GM23248 (cell line): Measurements from ENCODE around the gene MIA2. TPM values are rescaled to one million over a fixed set of nuclear protein-coding genes. Genes with fewer than 3 reads are reported as not detected.
"Not testable (repeated sequence)": the region's sequence is repeated elsewhere in the genome, so short reads cannot be mapped to it uniquely, and the experiment has no call there.

Experiments used
- DNase-seq: peaks from one replicate; pipeline ENCODE4 v3.0.0-alpha.2; 2015
- H2AFZ ChIP-seq: fragments of 200-600 bp; sonication (generic); 2 replicates; pipeline ENCODE4 v1.6.1; 2016; ENCODE audit warnings: antibody characterized with exemption
- H3F3A ChIP-seq: fragments of 200-600 bp; sonication (generic); 2 replicates; pipeline ENCODE4 v1.6.1; 2016; ENCODE audit warnings: mild to moderate bottlenecking, antibody characterized with exemption, mixed run types; ENCODE audit not compliant: insufficient read depth
- H3K27ac ChIP-seq: fragments of 200-600 bp; sonication (generic); 2 replicates; pipeline ENCODE4 v1.5.1; 2016; ENCODE audit warnings: mild to moderate bottlenecking
- H3K27me3 ChIP-seq: fragments of 200-600 bp; sonication (generic); replicated peaks from 2 replicates; pipeline ENCODE4 v1.6.1; 2016; ENCODE audit warnings: mild to moderate bottlenecking; ENCODE audit not compliant: insufficient read depth
- H3K36me3 ChIP-seq: fragments of 200-600 bp; sonication (generic); 2 replicates; pipeline ENCODE4 v1.6.1; 2016; ENCODE audit warnings: low read depth, mild to moderate bottlenecking
- H3K4me1 ChIP-seq: fragments of 200-600 bp; sonication (generic); 2 replicates; pipeline ENCODE4 v1.6.1; 2016; ENCODE audit warnings: mild to moderate bottlenecking; ENCODE audit not compliant: insufficient read depth
- H3K4me2 ChIP-seq: fragments of 200-600 bp; sonication (generic); one replicate; pipeline ENCODE4 v1.6.1; 2016; ENCODE audit warnings: mild to moderate bottlenecking; ENCODE audit not compliant: unreplicated experiment
- H3K4me3 ChIP-seq: fragments of 200-600 bp; sonication (generic); 2 replicates; pipeline ENCODE4 v1.5.1; 2016; ENCODE audit warnings: mild to moderate bottlenecking
- H3K79me2 ChIP-seq: fragments of 200-600 bp; sonication (generic); 2 replicates; pipeline ENCODE4 v1.6.1; 2016; ENCODE audit warnings: mild to moderate bottlenecking; ENCODE audit not compliant: insufficient read depth
- H3K9ac ChIP-seq: fragments of 200-600 bp; sonication (generic); 2 replicates; pipeline ENCODE4 v1.6.1; 2016; ENCODE audit warnings: mild to moderate bottlenecking
- H3K9me2 ChIP-seq: fragments of 200-600 bp; sonication (generic); 2 replicates; pipeline ENCODE4 v1.6.1; 2016; ENCODE audit warnings: mixed run types, mild to moderate bottlenecking, moderate library complexity; ENCODE audit not compliant: insufficient read depth
- H3K9me3 ChIP-seq: fragments of 200-600 bp; sonication (generic); one replicate; pipeline ENCODE4 v1.6.1; 2017; ENCODE audit warnings: low read depth
- H4K20me1 ChIP-seq: fragments of 200-600 bp; sonication (generic); 2 replicates; pipeline ENCODE4 v1.6.0; 2016; ENCODE audit not compliant: insufficient read depth
- EZH2 ChIP-seq: fragments of 200-600 bp; sonication (generic); IDR thresholded peaks from 2 replicates; pipeline ENCODE4 v1.6.1; 2018; ENCODE audit warnings: antibody characterized with exemption, mild to moderate bottlenecking; ENCODE audit not compliant: insufficient read depth, poor library complexity, severe bottlenecking
- EZH2phosphoT487 ChIP-seq: fragments of 200-600 bp; sonication (generic); IDR thresholded peaks from 2 replicates; pipeline ENCODE4 v1.6.1; 2018; ENCODE audit warnings: antibody characterized with exemption, moderate library complexity, mild to moderate bottlenecking, low read depth; ENCODE audit not compliant: insufficient read depth
- WGBS, 2 experiments: methylation state at CpG; one replicate each; pipeline ENCODE4 v1.1.6; 2015 to 2017; ENCODE audit warnings: low lambda C conversion rate in 2 of 2, low coverage in 1 of 2; ENCODE audit errors: missing lambda C conversion rate in 2 of 2; 5-methylcytosine and 5-hydroxymethylcytosine counted together
- in situ Hi-C: fragments of 300-500 bp; cut with MboI; formaldehyde crosslinking; loops from 2 replicates; pipeline ENCODE4 v1.15.0; 2020
- polyA plus RNA-seq: library from polyadenylated mRNA; unstranded; fragments of >200 nt; fragmentation: Nextera tagmentation; extraction: Ambion mirVana; gene quantifications from 2 replicates; pipeline ENCODE4 v1.2.1, GENCODE V29; 2016
- total RNA-seq: library from RNA; depleted of rRNA; stranded (reverse); fragments of >200 nt; shearing (Covaris generic); gene quantifications from 2 replicates; pipeline ENCODE4 v1.2.3, GENCODE V29; 2014

MIA2 gene
- total and polyA plus RNA-seq, 2 experiments from 2014 or later: 16.2 to 21.4 TPM

DNA sequence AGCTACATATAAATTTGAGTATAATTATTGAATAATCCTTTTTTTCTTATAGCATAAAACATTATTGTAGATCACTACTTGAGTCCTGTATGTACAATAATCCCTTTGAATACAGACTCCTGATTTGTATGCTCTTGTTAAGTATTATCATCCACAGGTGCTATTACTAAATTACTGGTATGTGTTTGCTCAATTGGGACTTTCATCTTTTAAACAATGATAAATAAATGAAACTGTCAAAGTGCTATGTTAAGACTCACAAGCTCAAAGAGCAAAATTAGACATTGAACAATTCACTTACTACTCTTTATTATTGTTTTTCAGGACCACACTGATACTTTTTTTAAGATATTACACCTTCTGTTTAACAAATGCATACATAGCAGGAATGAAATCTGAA lies 17.8 kb downstream of the MIA2 start:
- H2AFZ ChIP-seq: no peak overlapping the region
- H4K20me1 ChIP-seq: no peaks in the 10 kb centered on the region
- no peak for DNase-seq
- H3K4me1 ChIP-seq: peaks cover 13% of the 10 kb centered on the region
- H3K27ac ChIP-seq: no peak overlapping the region
- H3K4me3 ChIP-seq: no peak overlapping the region
- no peak overlapping the region for H3K9ac ChIP-seq
- no peaks in the 10 kb centered on the region for H3K36me3 ChIP-seq
- in situ Hi-C loops: no loop called here
- H3K4me2 ChIP-seq: no peak overlapping the region
- H3K9me2 ChIP-seq: no peaks in the 10 kb centered on the region
- H3F3A ChIP-seq: peaks cover 12% of the 10 kb centered on the region
- TF ChIP-seq EZH2phosphoT487: no peak
- no peak for TF ChIP-seq EZH2
- no peaks in the 10 kb centered on the region for H3K9me3 ChIP-seq
- H3K27me3 ChIP-seq: no peaks in the 10 kb centered on the region
- no peaks in the 10 kb centered on the region for H3K79me2 ChIP-seq

- DNase-seq, H3K4me3 ChIP-seq, H3K4me1 ChIP-seq, H3F3A ChIP-seq, in situ Hi-C loops, H3K36me3 ChIP-seq, H3K27ac ChIP-seq, H3K9me2 ChIP-seq, H3K79me2 ChIP-seq, H4K20me1 ChIP-seq, H3K27me3 ChIP-seq, H2AFZ ChIP-seq, H3K4me2 ChIP-seq, H3K9me3 ChIP-seq, H3K9ac ChIP-seq: not testable (repeated sequence)
- 88 to 100% methylated on average over 1 of the region's 1 CpG for WGBS, 2 experiments
These were observed 23.7 kb downstream of the MIA2 start for GRCh38 chr14:39257388-39257787.

GRCh38 chr14:39258782-39259545 lies 25.2 kb downstream of the MIA2 start:
- Histone ChIP-seq H3K36me3 (no peaks in the 10 kb centered on the region), H3K4me3 (no peak overlapping the region), H3K27me3 (no peaks in the 10 kb centered on the region), H2AFZ (no peak overlapping the region), H3K27ac (no peak overlapping the region), H3K79me2 (no peaks in the 10 kb centered on the region), H3K9ac (no peak overlapping the region), H3K9me2 (no peaks in the 10 kb centered on the region), H4K20me1 (no peaks in the 10 kb centered on the region), H3K9me3 (no peaks in the 10 kb centered on the region), H3F3A (no peaks in the 10 kb centered on the region), H3K4me1 (no peaks in the 10 kb centered on the region), H3K4me2 (no peak overlapping the region)
- no peak for DNase-seq
- TF ChIP-seq EZH2phosphoT487: no peak
- TF ChIP-seq EZH2: no peak
- in situ Hi-C loops: no loop called here
- WGBS, 2 experiments: 47 to 53% methylated on average over 12 of the region's 12 CpGs

- 67 to 87% methylated on average over 3 of the region's 3 CpGs for WGBS, 2 experiments
- in situ Hi-C loops: not testable (repeated sequence)
These were observed 26.4 kb downstream of the MIA2 start for GRCh38 chr14:39260161-39260560.

DNA sequence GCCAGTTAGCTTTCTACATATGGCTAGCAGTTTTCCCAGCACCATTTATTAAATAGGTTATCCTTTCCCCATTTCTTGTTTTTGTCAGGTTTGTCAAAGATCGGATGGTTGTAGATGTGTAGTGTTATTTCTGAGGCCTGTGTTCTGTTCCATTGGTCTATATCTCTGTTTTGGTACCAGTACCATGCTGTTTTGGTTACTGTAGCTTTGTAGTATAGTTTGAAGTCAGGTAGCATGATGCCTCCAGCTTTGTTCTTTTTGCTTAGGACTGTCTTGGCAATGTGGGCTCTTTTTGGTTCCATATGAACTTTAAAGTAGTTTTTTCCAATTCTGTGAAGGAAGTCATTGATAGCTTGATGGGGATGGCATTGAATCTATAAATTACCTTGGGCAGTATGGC lies 28.5 kb downstream of the MIA2 start:
- H2AFZ ChIP-seq, DNase-seq, in situ Hi-C loops, H3K79me2 ChIP-seq, H4K20me1 ChIP-seq, H3K9me2 ChIP-seq, H3K4me3 ChIP-seq, H3K27me3 ChIP-seq, H3K36me3 ChIP-seq, H3K9me3 ChIP-seq, H3K27ac ChIP-seq, H3K4me2 ChIP-seq, H3K9ac ChIP-seq: not testable (repeated sequence)
- H3F3A ChIP-seq: peaks cover 12% of the 10 kb centered on the region
- H3K4me1 ChIP-seq: peaks cover 11% of the 10 kb centered on the region
- 74 to 80% methylated on average over 1 of the region's 1 CpG for WGBS, 2 experiments

More at GRCh38 chr14:39260161-39260560, 26.4 kb downstream of the MIA2 start:
- not testable (repeated sequence) for H2AFZ ChIP-seq, H3K4me2 ChIP-seq, H3K27me3 ChIP-seq, DNase-seq, H3K9me2 ChIP-seq, H4K20me1 ChIP-seq, H3K27ac ChIP-seq, H3K9ac ChIP-seq, H3K79me2 ChIP-seq, H3K4me3 ChIP-seq, H3K36me3 ChIP-seq, H3K4me1 ChIP-seq, H3F3A ChIP-seq, H3K9me3 ChIP-seq
